Stimulated activated naive CD4-positive, alpha-beta T cell (primary cell): ENCODE measurements around the gene MGMT.

Experiments
- DNase-seq, 6 experiments: peaks; one replicate each; lab custom pipeline; 2025; lab: John Stamatoyannopoulos, UW

The MGMT gene

DNA sequence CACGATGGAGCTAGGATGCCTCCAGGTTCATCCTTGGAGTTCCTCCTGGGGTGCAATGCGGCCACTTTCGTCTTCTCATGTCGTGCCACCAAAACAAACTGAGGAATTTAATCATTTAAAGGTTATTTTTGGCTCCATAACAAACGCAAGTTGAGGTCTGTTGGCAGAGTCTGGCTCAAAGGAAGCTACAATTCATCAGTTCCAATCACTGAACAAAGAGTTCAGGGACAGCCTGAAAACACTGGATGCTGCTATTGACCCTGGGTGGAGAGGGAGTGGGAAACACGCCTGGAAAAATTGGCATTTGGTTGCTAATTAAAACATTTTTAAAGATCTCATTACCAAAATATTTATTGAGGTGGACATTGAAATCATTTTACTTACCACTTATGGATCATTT, 11.4 kb upstream of the MGMT start:
- DNase-seq: no peak

DNA sequence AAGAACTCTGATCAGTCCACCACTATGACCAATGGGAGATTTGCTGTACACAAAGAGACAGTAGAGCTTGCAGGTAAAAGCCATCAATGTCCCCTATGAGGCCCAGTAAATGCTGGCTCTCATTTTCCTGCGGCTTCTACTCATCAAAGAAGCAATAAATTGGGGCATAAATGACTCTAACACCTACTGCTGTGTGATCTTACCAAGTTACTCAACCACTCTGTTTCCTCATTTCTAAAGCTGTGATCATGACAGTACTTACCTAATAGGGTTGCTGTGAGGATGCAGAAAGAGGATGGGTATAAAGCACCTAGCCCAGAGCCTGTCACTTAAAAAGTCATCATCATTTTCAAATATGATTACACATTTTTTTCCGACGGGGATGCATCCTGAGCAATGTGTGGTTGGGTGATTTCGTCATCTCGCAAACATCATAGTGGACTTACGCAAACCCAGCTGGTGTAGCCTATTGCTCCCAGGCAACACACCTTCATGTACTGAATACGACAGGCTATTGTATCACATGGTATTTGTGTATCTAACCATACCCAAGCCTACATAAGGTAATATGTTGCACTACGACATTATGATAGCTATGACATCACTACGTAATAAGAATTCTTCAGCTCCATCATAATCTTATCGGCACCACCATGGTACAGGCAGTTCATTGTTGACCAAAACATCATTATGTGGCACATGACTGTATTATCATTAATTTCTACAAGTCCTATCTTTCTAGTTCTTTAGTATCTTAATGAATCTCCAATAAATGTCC, 7.1 kb upstream of the MGMT start:
- no peak for DNase-seq

GRCh38 chr10:129462257-129462795, 4.7 kb upstream of the MGMT start:
- no peak for DNase-seq

DNA sequence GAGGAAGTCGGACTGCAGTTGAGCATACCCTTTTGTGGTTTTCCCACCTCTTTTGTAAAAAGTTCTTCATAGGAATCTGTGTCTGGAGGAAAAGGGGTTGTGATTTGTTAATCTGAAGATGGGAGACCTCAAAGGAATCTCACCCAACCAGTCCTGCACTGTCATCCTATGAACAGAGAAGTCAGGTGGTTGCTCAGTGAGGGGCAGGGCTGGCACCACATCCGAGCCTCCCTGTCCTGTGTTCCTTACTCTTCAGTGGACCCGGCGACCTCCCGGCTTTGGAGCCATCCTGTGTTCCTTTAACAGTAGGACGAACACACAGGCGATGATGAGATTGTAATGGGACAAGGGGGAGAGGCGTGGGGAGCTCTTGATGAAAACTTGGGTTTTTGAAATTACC, 2.8 kb upstream of the MGMT start:
- DNase-seq: no peak

- DNase-seq: peak in 1 of 6 experiments; percentile 32
Measured at GRCh38 chr10:129465796-129466702, 992 bp upstream of the MGMT start.

GRCh38 chr10:129467359-129468064, 471 bp downstream of the MGMT start:
- peak in 1 of 6 experiments; percentile 25 for DNase-seq

GRCh38 chr10:129468187-129468586, 1.1 kb downstream of the MGMT start:
- no peak for DNase-seq

GRCh38 chr10:129470103-129470851, 3.2 kb downstream of the MGMT start:
- DNase-seq: no peak

DNA sequence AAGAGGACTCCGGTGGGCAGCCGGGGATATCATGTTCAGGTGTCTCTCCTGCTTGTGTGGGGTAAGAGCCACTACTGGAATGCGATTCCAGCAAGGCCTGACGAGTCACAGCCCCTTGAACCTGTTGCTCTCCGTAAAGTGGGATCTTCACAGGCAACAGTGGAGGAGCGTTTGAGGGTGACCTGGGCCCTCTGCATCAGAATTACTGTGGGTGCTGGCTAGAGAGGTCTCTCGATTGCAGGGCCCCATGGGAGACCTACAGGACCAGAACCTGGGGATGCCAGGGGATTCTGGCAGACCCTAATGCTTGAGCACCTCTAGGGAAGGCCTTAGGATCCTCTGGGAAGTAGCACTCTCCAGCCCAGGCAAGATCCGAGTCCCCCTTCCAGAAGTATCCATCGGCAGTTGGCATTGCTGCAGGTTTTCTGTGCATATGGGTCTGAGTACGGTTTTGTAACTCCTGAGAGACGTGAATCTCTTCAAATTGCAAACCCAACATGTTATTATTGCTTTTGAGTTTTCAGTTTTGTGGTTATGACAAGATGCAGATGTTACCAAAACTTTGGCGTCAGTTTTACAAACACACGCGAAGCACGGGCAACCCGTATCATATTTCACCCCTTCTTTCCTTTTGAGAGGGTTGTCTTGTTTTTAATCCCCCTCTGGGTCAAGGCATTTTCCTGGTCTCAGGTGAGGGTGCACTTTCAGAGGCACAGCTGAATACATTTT, 4.6 kb downstream of the MGMT start:
- DNase-seq: no peak

DNA sequence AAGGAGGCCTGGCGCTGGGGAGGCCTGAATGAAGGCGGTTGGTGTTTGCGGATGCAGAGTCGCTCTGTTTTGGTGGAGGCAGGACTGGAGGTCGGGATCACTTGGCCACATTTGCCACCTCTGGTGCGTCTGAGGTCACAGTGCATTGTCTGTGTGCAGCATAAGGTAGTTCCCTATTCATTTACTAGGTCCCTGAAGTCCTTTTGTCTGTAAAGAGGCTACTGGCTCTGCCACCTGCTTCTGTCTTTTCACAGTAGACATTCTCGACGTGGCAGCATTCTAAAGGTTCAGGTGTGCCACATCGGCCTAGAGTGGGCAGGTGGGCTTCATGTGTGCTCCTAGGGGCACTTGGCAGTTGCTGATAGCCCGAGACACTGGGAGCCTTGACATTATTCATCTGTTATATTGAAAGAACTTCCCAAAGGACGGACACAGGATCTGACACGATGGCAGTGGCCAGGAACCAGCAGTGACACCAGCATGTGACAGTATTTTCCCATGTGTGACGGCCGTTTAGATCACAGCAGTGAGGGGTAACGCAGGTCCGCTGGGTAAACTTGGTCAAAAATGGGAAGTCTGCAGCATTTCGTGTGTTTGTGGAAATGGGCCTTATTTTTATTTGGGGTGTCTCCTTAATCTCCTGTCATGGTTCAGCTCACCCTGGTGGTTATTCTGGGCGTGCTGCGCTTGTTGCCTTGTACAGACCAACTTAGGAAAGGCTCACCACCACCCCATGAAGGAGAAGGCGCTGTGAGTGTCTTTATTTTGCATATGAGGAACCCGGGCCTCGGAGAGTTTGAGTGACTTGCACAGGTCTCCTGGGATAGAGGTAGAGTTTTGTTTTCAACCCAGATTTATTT, 5.9 kb downstream of the MGMT start:
- no peak for DNase-seq

- DNase-seq: no peak
Measured at GRCh38 chr10:129474642-129475041, 7.6 kb downstream of the MGMT start.

DNA sequence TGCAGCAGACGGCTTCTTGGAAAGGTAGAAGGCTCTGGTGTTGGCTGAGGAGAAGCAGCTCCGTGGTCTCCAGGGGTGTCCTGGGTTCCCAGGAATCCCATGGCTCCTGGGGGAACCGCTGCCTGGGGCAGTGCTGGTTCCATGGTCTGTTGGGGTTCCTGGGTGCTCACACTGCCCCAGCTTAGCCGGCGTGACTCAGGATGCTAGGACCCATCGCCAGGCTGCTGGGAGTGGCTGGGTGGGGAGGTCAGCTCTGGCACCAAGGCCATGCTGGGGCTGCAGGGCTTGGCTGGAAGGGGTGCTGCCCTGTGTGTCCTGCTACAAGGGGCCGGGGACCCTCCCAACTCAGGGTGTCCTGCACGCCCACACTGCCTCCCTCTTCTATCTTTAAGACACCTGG, 9.4 kb downstream of the MGMT start:
- DNase-seq: no peak

DNA sequence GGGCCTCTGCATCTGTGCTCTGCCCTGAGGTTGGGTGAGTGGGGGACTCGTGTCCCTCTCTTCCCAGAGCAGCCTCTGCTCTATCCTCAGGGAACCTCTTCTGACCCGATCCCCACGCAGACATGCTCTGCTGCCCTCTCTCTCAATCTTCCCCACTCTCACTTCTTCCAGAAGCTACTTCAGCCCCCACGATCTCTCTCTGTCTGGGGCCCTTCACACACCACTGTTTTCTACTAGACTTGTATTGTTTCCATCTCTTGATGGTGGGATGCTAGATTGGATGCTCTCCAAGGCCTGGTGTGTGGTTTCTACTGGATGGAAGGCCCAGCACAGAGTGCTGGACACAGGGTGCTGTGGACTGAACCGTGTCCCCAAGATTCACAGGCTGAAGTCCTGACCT, 10.0 kb downstream of the MGMT start:
- no peak for DNase-seq

- no peak for DNase-seq
Measured at GRCh38 chr10:129481641-129482040, 14.6 kb downstream of the MGMT start.

DNA sequence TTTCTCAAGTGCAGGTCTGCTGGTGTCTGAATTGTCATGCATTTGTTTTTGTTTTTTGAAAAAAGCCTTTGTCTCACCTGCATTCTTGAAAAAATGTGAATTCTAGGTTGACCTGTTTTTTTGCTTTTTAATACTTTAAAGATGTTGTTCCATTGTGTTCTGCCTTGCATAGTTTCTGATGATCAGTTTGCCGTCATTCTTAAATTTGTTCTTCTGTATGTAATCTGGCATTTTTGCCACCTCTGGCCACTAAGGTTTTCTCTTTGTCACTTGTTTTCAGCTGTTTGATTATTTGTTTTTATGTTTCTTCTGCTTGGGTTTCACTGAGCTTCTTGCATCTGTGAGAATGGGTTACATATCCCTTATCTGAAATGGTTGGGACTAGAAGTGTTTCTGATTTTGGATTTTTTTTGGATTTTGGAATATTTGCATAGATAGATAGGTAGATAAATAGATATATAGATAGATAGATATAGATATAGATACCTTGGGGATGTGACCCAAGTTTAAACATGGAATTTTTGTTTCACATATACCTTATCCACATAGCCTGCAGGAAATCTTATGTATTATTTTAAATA, 16.5 kb downstream of the MGMT start:
- no peak for DNase-seq

- no peak for DNase-seq
Measured at GRCh38 chr10:129486805-129487204, 19.8 kb downstream of the MGMT start.

GRCh38 chr10:129491123-129491734, 24.2 kb downstream of the MGMT start:
- DNase-seq: no peak

- DNase-seq: no peak
Measured at GRCh38 chr10:129494176-129494575, 27.1 kb downstream of the MGMT start.

DNA sequence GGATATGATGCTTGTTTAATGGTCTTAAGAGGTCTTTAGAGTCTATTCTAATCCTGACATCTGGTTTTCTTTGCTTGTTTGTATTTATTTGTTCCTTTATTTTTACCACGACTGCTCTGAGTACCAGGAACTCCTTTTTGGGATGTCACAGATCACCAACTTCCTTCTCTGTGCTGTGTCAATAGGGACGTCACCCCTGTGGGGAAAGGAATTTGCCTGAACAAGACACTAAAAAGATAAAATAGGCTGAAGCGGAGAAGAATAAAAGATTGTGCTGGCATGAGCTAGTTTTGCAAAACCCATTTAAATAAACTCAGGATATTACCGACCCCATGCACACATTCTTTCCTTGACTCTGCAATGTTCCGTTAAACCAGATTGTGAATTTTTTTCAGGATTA, 27.7 kb downstream of the MGMT start:
- no peak for DNase-seq
